ENCODE measurements around the gene HNRNPUL2. TPM values are rescaled to one million over a fixed set of nuclear protein-coding genes. Genes with fewer than 3 reads are reported as not detected.

Gene HNRNPUL2
- total and polyA plus RNA-seq, 10 of the 15 experiments (the other 5 are each of a cell fraction or from before 2014, with no cell fraction given): 1.6 to 72.2 (median 14.9) TPM

DNA sequence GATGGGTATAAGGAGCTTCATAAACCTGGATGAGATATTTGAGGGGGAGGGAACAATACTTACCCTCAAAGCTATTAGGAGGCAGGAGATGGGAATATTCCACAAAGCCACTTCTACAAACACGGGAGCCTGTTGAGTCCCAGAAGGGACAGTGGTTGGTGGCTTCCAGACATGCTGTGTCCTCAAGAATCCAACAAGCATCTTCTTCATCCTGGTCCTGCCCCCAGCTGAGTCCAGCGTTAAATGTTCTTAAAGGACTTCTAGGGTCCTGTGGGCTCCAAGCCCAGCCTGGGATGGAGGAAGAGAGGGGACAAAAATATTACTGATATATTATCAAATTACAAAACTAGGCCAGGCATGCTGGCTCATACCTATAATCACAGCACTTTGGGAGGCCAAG, 59.8 kb downstream of the HNRNPUL2 start:
- in situ Hi-C loops (cut with MboI): no loop called here
- CTCF ChIA-PET: interaction anchor here (0.8 to 2.4 kb wide), 8 partner anchors 9 to 75 kb away, joined by 3 to 10 read pairs (median 4); partner anchors contain the start of genes TUT1 and UBXN1
- peaks cover 14% of the 10 kb centered on the region for H3K4me1 ChIP-seq (ENCODE audit: control insufficient read depth, insufficient read depth, low read length)

DNA sequence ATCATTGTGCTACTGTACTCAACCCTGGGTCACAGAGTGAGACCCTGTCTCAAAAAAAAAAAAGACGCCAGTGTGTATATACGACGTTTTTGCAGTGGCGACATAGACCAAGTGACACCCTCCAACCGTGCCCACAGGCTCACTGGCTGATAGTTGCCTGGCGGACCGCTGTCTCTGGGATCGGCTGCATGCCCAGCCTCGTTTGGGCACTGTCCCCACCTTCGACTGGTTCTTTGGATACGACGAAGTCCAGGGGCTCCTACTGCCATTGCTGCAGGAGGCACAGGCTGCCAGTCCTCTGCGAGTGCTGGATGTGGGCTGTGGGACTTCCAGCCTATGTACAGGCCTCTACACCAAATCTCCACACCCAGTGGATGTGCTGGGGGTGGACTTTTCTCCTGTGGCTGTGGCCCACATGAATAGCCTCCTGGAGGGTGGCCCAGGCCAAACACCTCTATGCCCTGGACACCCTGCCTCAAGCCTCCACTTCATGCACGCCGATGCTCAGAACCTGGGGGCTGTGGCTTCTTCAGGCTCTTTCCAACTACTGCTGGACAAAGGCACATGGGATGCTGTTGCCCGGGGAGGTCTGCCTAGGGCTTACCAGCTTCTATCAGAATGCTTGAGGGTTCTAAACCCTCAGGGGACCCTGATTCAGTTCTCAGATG, 60.9 kb downstream of the HNRNPUL2 start:
- BruUV-seq (replicated peaks): no TSS peak
- no peak for DNase-seq (ENCODE audit: low read depth, low spot score)
- SMC1A ChIA-PET (ENCODE audit: uncharacterized antibody, unreplicated experiment): interaction anchor here (0.9 to 3.4 kb wide), 10 partner anchors 11 to 87 kb away, joined by 3 to 41 read pairs (median 4); partner anchors contain the start of genes B3GAT3, INTS5, TUT1 and ZBTB3
- H4K20me1 ChIP-seq (ENCODE audit: control insufficient read depth, insufficient read depth): no peaks in the 10 kb centered on the region
- H3K9ac ChIP-seq (ENCODE audit: control insufficient read depth, insufficient read depth, low read length): peak overlapping the region; percentile 96
- peak overlapping the region; percentile 95 for H3K4me2 ChIP-seq (ENCODE audit: control insufficient read depth, insufficient read depth)
- no peaks in the 10 kb centered on the region for H3K9me3 ChIP-seq (replicated peaks; ENCODE audit: control insufficient read depth, insufficient read depth, low read length)
- no peaks in the 10 kb centered on the region for H3K27me3 ChIP-seq (replicated peaks in 1 of 2; ENCODE audit: control insufficient read depth in 2 of 2, insufficient read depth in 2 of 2, low read length in 1 of 2)
- H3K27ac ChIP-seq (ENCODE audit: control insufficient read depth, insufficient read depth): peak overlapping the region; percentile 95
- H3K79me2 ChIP-seq (ENCODE audit: control insufficient read depth, insufficient read depth, low read length): peaks cover 62% of the 10 kb centered on the region
- intact Hi-C loops (cut with micrococcal nuclease; ENCODE audit: unreplicated experiment): no loop called here
- in situ Hi-C loops (cut with MboI): no loop called here
- RAD21 ChIA-PET (ENCODE audit: unreplicated experiment): interaction anchor here (1.7 to 2.7 kb wide), 3 partner anchors 9 to 45 kb away, joined by 5 to 26 read pairs (median 8); partner anchors contain the start of genes B3GAT3 and INTS5
- POLR2A ChIA-PET: interaction anchor here (0.8 to 16.2 kb wide), 19 partner anchors 11 to 191 kb away, joined by 3 to 295 read pairs (median 10); partner anchors contain the start of genes B3GAT3, EEF1G, GANAB and HNRNPUL2
- no peak overlapping the region for H2AFZ ChIP-seq (ENCODE audit: control insufficient read depth, low read depth, low read length)
- WGBS (ENCODE audit: insufficient coverage, insufficient replicate concordance, low lambda C conversion rate, missing lambda C conversion rate): 0% methylated on average over 16 of the region's 16 CpGs
- peaks cover 14% of the 10 kb centered on the region for H3K4me1 ChIP-seq (ENCODE audit: control insufficient read depth, insufficient read depth, low read length)
- peaks cover 5 to 12% of the 10 kb centered on the region in 2 experiments for H3K36me3 ChIP-seq (ENCODE audit: control insufficient read depth in 2 of 2, insufficient read depth in 2 of 2, low read length in 1 of 2)
- CTCF ChIA-PET: interaction anchor here (0.8 to 2.4 kb wide), 10 partner anchors 9 to 74 kb away, joined by 3 to 11 read pairs (median 5); partner anchors contain the start of genes B3GAT3, LRRN4CL and TUT1
- FAIRE-seq: no peak
- H3K4me3 ChIP-seq: peak overlapping the region; percentile 95
- no peak; the same call in 2 of the 3 replicates for ATAC-seq
- TF ChIP-seq, protein P1, sequence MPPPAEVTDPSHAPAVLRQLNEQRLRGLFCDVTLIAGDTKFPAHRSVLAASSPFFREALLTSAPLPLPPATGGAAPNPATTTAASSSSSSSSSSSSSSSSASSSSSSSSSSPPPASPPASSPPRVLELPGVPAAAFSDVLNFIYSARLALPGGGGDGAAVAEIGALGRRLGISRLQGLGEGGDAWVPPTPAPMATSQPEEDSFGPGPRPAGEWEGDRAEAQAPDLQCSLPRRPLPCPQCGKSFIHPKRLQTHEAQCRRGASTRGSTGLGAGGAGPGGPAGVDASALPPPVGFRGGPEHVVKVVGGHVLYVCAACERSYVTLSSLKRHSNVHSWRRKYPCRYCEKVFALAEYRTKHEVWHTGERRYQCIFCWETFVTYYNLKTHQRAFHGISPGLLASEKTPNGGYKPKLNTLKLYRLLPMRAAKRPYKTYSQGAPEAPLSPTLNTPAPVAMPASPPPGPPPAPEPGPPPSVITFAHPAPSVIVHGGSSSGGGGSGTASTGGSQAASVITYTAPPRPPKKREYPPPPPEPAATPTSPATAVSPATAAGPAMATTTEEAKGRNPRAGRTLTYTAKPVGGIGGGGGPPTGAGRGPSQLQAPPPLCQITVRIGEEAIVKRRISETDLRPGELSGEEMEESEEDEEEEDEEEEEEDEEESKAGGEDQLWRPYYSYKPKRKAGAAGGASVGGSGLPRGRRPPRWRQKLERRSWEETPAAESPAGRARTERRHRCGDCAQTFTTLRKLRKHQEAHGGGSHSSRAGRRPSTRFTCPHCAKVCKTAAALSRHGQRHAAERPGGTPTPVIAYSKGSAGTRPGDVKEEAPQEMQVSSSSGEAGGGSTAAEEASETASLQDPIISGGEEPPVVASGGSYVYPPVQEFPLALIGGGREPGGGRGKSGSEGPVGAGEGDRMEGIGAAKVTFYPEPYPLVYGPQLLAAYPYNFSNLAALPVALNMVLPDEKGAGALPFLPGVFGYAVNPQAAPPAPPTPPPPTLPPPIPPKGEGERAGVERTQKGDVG (CRISPR knock-in tag; IDR thresholded peaks at IDR 0.05): no peak
- TF ChIP-seq CREB1 (IDR thresholded peaks at IDR 0.05; ENCODE audit: low read depth) (0 out of 2 replicates have a peak, but pooled peaks have one; percentile 15), POLR2AphosphoS5 (IDR thresholded peaks at IDR 0.05; ENCODE audit: low read length) (0 out of 2 replicates have a peak, but pooled peaks have one; percentile 12), TAF1 (IDR thresholded peaks at IDR 0.05; ENCODE audit: borderline replicate concordance, low read depth, low read length) (no peak), POLR2AphosphoS2 (IDR thresholded peaks at IDR 0.05; ENCODE audit: low read depth, low read length) (no peak), MEF2A (IDR thresholded peaks at IDR 0.05; ENCODE audit: insufficient read depth, low read depth, low read length) (no peak), KAT2A (conservative IDR thresholded peaks at IDR 0.05; ENCODE audit: control insufficient read depth, low read depth, low read length) (no peak), ZBED1 (IDR thresholded peaks at IDR 0.05; ENCODE audit: borderline replicate concordance) (peak; percentile 19), MTA3 (IDR thresholded peaks at IDR 0.05; ENCODE audit: borderline replicate concordance, low read length) (peak; percentile 78; the same call in 1 of the 2 replicates), STAT3 (IDR thresholded peaks at IDR 0.05; ENCODE audit: low read depth, low read length) (no peak), CBFB (IDR thresholded peaks at IDR 0.05; ENCODE audit: low read depth) (0 out of 2 replicates have a peak, but pooled peaks have one; percentile 15), POLR2A (IDR thresholded peaks at IDR 0.05; ENCODE audit: low read depth, low read length) (peak; percentile 31; the same call in 1 of the 2 replicates)

More for the DNA sequence above, 59.8 kb downstream of the HNRNPUL2 start:
- H3K9ac ChIP-seq (ENCODE audit: control insufficient read depth, insufficient read depth, low read length): peak overlapping the region; percentile 96; the same call in 1 of the 2 replicates
- intact Hi-C loops (cut with micrococcal nuclease; ENCODE audit: unreplicated experiment): no loop called here
- WGBS (ENCODE audit: insufficient coverage, insufficient replicate concordance, low lambda C conversion rate, missing lambda C conversion rate): 66% methylated on average over 2 of the region's 2 CpGs
- SMC1A ChIA-PET (ENCODE audit: uncharacterized antibody, unreplicated experiment): interaction anchor here (0.6 to 1.5 kb wide), 11 partner anchors 10 to 187 kb away, joined by 3 to 6 read pairs (median 3); partner anchors contain the start of genes B3GAT3, INTS5, TUT1 and ZBTB3
- H3K27ac ChIP-seq (ENCODE audit: control insufficient read depth, insufficient read depth): peak overlapping the region; percentile 95
- H3K4me3 ChIP-seq: peak overlapping the region; percentile 95
- peaks cover 5 to 11% of the 10 kb centered on the region in 2 experiments for H3K36me3 ChIP-seq (ENCODE audit: control insufficient read depth in 2 of 2, insufficient read depth in 2 of 2, low read length in 1 of 2)
- H4K20me1 ChIP-seq (ENCODE audit: control insufficient read depth, insufficient read depth): no peaks in the 10 kb centered on the region
- H3K27me3 ChIP-seq (replicated peaks in 1 of 2; ENCODE audit: control insufficient read depth in 2 of 2, insufficient read depth in 2 of 2, low read length in 1 of 2): no peaks in the 10 kb centered on the region
- no peak for FAIRE-seq
- ATAC-seq: no peak
- no peaks in the 10 kb centered on the region for H3K9me3 ChIP-seq (replicated peaks; ENCODE audit: control insufficient read depth, insufficient read depth, low read length)
- TF ChIP-seq CHD1 (IDR thresholded peaks at IDR 0.05; ENCODE audit: low read depth, low read length): no peak
- TF ChIP-seq CBFB (IDR thresholded peaks at IDR 0.05; ENCODE audit: low read depth): 0 out of 2 replicates have a peak, but pooled peaks have one; percentile 14
- H3K79me2 ChIP-seq (ENCODE audit: control insufficient read depth, insufficient read depth, low read length): peaks cover 71% of the 10 kb centered on the region
- RAD21 ChIA-PET (ENCODE audit: unreplicated experiment): interaction anchor here (0.9 to 1.8 kb wide), 5 partner anchors 10 to 46 kb away, joined by 3 to 8 read pairs (median 3); partner anchors contain the start of gene B3GAT3
- H2AFZ ChIP-seq (ENCODE audit: control insufficient read depth, low read depth, low read length): no peak overlapping the region
- peak overlapping the region; percentile 95 for H3K4me2 ChIP-seq (ENCODE audit: control insufficient read depth, insufficient read depth)
- BruUV-seq (replicated peaks): no TSS peak
- POLR2A ChIA-PET: interaction anchor here (0.6 to 16.2 kb wide), 20 partner anchors 10 to 189 kb away, joined by 3 to 295 read pairs (median 5); partner anchors contain the start of genes B3GAT3, GANAB, HNRNPUL2 and INTS5
- DNase-seq (ENCODE audit: low read depth, low spot score): no peak

Measured in GM12878 (cell line).